HT-29 (cell line): Measurements from ENCODE around the gene FAM107A. TPM values are rescaled to one million over a fixed set of nuclear protein-coding genes. Genes with fewer than 3 reads are reported as not detected.

ENCODE experiments used
- DNase-seq: peaks from one replicate; pipeline ENCODE4 v3.0.0-alpha.2; 2015; ENCODE audit warnings: low spot score
- total RNA-seq: library from RNA; depleted of rRNA; stranded (reverse); fragments of >200 nt; shearing (Covaris generic); gene quantifications from 2 replicates; pipeline ENCODE4 v1.2.3, GENCODE V29; 2014

The FAM107A gene
- total RNA-seq, 1 experiment from 2014 or later, result 0.10 TPM

GRCh38 chr3:58591517-58592510 is 14.6 kb upstream of the FAM107A start:
- no peak for DNase-seq

GRCh38 chr3:58588030-58588614 is 10.9 kb upstream of the FAM107A start:
- DNase-seq, result no peak

DNA sequence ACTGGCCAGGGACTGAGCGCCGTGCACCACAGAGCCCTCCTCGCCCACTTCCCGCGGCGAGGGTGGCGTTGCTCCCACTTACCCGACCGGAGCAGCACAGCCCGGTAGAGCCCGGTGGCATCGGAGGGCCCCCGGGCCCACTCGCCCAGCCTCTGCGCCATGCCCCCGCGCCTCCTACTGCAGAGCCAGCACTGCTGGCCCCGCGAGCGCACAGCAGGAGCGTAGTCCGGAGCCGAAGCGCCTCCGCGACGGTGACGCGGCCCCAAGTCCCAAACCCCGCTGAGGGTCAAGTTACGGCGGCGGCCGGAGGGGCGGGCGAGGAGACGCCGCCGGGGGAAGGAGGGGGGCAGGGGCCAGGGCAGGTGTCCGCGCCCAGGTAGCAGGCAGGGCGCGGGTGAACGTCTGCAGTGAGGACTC is 9.6 kb upstream of the FAM107A start:
- DNase-seq, result no peak

DNA sequence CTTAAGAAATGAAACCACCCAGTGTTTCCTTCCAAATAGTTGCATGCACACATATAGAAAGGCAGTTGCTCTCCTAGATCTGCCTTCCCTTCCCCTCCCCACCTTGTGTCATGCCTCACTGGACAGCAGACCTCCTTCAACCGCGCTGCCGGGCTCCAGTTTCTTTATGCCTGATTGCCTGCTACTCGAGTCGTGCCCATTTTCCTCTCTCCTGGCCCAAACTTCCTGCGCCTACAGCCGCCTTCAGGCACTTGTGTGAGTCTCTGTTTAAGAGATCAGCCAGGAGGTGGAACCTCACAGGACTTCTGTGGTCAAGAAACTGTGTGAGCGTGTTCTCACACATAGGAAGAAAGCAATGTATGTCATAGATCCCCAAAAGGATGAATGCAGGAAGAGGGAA is 8.8 kb upstream of the FAM107A start:
- no peak for DNase-seq

- peak; percentile 35 for DNase-seq
Measured at GRCh38 chr3:58585005-58585786, 8.0 kb upstream of the FAM107A start.

GRCh38 chr3:58584690-58585004 is 7.5 kb upstream of the FAM107A start:
- DNase-seq, result no peak

GRCh38 chr3:58581328-58582091 is 4.3 kb upstream of the FAM107A start:
- no peak for DNase-seq

DNA sequence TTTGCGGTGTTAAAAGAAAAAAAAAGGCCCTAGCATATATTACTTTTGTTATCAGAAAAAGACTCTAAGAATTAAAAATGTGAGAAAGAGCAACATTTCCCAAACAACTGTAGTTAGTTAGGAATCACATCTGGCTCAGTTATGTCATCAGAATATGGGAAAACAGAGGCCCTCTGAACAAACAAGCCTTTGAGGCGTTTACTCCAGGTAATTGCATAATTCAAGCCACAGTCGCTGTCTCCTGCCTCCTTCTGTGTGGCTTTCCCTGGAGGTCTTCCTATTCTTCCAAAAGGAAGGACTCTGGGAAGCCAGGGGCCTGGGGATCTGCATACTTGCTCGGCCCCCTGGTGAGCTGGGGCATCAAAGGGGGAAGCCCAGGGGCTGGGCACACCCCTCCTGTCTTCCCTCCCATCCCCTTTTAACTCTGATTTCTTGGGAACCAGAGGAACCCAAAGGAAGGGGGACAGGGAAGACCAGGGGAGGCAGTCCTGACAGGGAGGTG is 3.7 kb upstream of the FAM107A start:
- DNase-seq, result no peak

DNA sequence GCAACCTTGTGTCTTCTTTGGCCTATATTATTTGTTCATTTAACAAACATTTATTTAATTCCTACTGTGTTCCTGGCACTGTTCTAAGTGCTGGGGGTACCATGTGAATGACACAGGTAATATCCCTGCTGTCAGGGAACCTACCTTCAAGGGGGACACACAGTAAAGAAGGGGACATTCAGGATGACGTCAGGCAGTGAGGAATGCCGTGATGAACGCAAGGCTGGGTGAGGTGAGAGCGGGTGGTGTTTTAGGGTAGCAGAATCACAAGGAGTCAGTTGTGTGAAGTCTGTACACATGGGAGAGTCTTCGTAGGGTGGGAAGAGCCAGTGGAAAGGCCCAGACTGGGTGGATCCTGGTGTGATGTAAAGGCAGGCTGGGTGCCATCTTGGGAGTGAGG is 1.7 kb upstream of the FAM107A start:
- no peak for DNase-seq

DNA sequence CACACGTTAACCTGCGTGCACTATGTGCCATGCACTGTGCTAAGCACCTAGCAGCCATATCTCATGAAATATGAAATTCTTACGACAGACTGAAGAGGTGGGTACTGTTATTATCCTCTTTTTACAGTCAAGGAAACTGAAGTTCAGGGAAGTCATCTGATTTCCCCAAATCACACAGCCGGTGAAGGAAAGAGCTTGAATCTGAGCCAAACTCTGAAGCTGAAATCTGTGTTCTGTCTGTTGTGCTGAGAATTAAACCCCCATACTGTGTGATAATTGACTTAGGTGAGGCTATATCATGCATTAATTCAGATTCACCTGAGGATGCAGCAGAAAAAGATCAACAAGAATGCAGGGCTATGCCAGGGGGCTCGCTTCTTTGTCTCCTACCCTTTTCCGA is 475 bp downstream of the FAM107A start:
- DNase-seq, result no peak

DNA sequence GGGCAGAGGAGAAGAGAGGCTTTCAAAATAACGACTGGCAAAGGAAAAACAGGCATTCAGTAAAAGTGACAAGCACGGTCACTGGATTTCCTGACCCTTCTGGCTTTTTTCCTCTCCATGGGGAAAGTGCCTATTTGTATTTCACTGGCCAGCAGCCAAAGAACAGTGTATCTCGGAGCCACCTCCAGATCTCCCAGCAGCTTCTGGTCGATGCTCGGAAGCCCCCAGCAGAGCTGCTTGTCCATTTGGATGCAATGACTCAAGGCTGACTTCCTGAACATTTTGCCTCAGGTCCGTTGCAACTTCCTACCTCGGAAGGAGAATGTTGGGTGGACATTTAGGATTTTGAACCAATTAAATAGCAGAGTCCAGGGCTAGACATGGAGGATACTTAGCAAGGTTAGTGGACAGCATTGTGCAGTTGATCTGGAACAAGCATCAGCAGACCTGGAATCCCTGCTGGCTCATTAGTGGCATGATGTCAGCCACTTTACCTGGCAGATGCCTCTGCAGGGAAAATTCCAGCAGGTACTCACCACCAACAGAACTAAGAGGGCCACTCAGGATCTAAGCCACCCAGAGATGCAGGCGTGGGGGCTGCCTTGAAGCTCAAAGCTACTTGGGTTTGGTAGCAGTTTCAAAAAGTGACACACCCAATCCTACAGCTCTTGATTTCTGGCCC is 1.1 kb downstream of the FAM107A start:
- no peak for DNase-seq

DNA sequence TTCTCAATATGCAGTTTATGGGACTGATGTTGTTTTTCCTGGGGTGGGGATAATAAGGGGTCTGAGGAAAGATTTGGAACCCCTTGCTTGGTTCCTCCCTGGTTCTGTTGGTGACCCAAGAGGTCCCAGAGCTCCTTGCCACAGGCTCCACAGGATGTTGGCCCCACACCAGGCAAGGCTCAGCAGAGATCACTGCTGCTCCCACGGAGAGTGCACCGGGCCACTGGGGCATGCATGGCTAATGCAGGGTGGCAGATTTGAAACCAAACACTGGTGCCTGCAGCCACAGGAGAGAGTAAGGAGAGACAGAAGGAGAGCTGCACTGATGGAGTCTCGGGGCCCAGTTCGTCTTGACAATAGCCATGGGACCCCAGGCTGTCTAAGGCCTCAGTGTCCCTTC is 2.5 kb downstream of the FAM107A start:
- no peak for DNase-seq

- no peak for DNase-seq
Measured at GRCh38 chr3:58574106-58574505, 3.1 kb downstream of the FAM107A start.

DNA sequence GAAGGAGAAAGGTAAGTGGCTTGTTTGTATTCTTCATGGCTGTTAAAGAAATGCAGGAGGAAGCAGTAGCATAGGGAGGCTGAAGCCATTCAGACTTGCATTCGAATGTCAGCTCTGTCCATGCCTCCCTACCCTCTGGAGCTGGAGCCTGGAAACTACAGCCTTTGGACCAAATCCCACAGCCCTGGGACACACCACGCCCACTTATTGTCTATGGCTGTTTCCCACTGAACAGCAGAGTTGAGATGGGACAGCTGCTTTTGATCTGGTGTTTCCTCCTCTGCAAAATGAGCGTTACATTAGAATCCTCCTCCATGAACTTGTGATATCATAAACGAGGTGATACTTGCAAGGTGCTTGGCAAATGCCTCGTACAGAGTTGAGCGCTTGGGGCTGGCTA is 3.6 kb downstream of the FAM107A start:
- DNase-seq, result no peak

- DNase-seq, result no peak
Measured at GRCh38 chr3:58572634-58573230, 4.5 kb downstream of the FAM107A start.

DNA sequence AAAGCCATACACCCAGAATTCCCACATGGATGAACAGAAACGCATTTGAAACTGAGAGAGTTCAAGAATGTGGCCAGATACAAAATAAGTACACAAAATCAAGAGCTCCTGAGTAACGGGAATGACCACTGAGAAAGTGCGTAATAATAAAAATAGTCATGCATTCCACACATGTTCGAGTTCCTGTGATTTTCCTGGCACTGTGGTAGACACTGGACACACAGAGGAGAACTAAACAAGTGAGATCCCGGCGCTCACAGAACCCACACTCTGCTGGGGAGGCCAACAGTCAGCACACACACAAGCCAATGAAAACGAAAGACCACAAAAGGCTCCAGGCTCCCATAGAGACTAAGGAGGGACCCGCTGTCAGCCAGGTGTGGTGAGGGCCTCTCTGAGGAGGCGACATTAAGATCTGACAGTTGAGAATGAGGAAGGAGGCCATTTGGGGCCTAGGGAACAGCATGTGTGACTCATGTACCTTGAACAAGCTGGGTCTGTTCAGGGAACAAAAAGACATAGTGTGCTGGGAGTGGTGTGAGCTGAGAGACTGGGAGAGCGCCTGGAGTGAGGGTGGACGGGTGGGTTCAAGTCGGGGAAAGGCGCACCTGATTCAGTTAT is 5.1 kb downstream of the FAM107A start:
- no peak for DNase-seq

DNA sequence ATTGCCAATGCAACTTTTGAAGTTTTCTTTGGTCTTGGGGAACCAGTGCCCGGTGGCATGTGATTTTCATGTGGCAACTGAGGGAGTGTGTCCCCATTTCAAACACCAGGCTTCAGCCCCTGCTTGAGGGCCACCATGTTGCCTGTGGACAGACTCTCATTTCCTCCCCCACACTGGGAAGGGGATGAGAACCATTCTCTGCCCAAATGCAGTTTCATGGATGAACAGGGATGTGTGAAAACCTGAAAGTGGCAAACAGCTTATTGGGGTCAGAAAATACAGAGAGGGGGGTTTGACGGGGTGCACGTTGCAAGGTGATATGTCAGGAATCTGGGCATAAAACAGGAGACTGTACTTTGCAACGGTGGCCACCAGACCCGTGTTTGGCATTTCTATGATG is 6.3 kb downstream of the FAM107A start:
- no peak for DNase-seq

- DNase-seq, result no peak
Measured at GRCh38 chr3:58569287-58570001, 7.7 kb downstream of the FAM107A start.

DNA sequence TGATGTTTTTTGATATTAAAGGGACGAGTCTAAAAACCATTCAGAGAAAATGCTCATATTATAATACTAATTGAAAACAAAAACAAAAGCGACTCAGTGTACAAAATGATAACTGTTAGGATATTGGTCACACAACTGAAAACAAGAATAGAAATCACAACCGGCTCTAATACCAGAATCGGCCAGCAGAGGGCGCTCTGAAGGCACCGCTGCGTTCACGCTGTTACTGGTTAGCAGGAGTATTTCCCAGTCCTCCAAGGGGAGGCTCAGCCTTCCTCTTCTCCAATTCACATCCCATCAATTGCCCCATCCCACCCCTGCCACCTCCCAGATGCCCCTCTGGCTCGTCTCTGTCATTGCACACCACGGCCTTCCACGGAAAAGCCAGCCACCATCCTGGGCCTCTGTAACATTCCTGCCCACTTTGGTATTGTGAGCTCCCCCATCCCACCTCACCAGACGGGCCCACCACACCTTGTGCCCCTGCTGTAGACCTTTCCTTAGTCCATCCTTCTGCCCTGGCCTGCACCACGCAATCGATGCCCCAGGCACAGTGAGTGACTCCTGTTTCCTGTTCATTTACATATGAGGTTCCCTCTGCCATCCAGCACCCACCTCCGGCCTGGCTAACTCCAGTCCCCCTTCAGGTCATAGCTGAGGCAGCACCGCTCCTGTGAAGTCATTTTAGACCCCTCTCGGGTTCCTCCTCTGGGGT is 8.5 kb downstream of the FAM107A start:
- DNase-seq, result peak; percentile 67
